HepG2 (cell line): Measurements from ENCODE around the gene WIZ. TPM values are rescaled to one million over a fixed set of nuclear protein-coding genes. Genes with fewer than 3 reads are reported as not detected.

Experiments
- ATF2 ChIP-seq: sonication (generic); formaldehyde crosslinking; IDR thresholded peaks from 2 replicates; pipeline ENCODE4 v1.4.0; 2020; ENCODE audit warnings: missing genetic modification reagents
- BRD4 ChIP-seq: sonication (generic); formaldehyde crosslinking; IDR thresholded peaks from 2 replicates; pipeline ENCODE4 v1.4.0; 2020; ENCODE audit warnings: missing genetic modification reagents
- CREB1 ChIP-seq, 2 experiments: fragments of 450-650 bp in 1 of 2; IDR thresholded peaks; 2 replicates each; pipeline ENCODE4 v1.6.1; 2016 to 2017; ENCODE audit warnings: control low read depth in 1 of 2, mild to moderate bottlenecking in 1 of 2, missing compliant biosample characterization in 1 of 2, missing genetic modification characterization in 1 of 2
- HDAC2 ChIP-seq: sonication (generic); formaldehyde crosslinking; IDR thresholded peaks from 2 replicates; pipeline ENCODE4 v1.4.0; 2020; ENCODE audit warnings: missing genetic modification reagents
- ISL2 ChIP-seq: sonication (generic); formaldehyde crosslinking; IDR thresholded peaks from 2 replicates; pipeline ENCODE4 v1.5.0; 2020; ENCODE audit warnings: missing genetic modification reagents
- KAT7 ChIP-seq: IDR thresholded peaks from 2 replicates; pipeline ENCODE4 v1.6.1; 2018; ENCODE audit warnings: borderline replicate concordance, missing compliant biosample characterization
- MAFG ChIP-seq: sonication (generic); formaldehyde crosslinking; IDR thresholded peaks from 2 replicates; pipeline ENCODE4 v1.5.1; 2020; ENCODE audit warnings: mild to moderate bottlenecking, missing genetic modification reagents
- MLLT10 ChIP-seq: sonication (generic); formaldehyde crosslinking; IDR thresholded peaks from 2 replicates; pipeline ENCODE4 v1.4.0; 2020; ENCODE audit warnings: missing genetic modification reagents
- NFE2L1 ChIP-seq: sonication (generic); formaldehyde crosslinking; IDR thresholded peaks from 2 replicates; pipeline ENCODE4 v1.4.0; 2020; ENCODE audit warnings: missing genetic modification reagents, mild to moderate bottlenecking, borderline replicate concordance
- PAWR ChIP-seq: sonication (generic); formaldehyde crosslinking; IDR thresholded peaks from 2 replicates; pipeline ENCODE4 v1.4.0; 2020; ENCODE audit warnings: missing genetic modification reagents, mild to moderate bottlenecking, borderline replicate concordance
- POLR2AphosphoS2 ChIP-seq: IDR thresholded peaks from 2 replicates; pipeline ENCODE4 v1.6.1; 2011; ENCODE audit warnings: low read depth, low read length, improper control_type of control experiment
- PRDM4 ChIP-seq: sonication (generic); formaldehyde crosslinking; IDR thresholded peaks from 2 replicates; pipeline ENCODE4 v1.9.0; 2021; ENCODE audit warnings: missing genetic modification reagents, borderline replicate concordance
- SAFB2 ChIP-seq: sonication (generic); formaldehyde crosslinking; IDR thresholded peaks from 2 replicates; pipeline ENCODE4 v1.5.1; 2020; ENCODE audit warnings: missing genetic modification reagents, low read depth, mild to moderate bottlenecking, borderline replicate concordance
- SNAI1 ChIP-seq: sonication (generic); formaldehyde crosslinking; IDR thresholded peaks from 2 replicates; pipeline ENCODE4 v1.5.0; 2020; ENCODE audit warnings: mild to moderate bottlenecking, missing genetic modification reagents, borderline replicate concordance
- ZBTB42 ChIP-seq: sonication (generic); formaldehyde crosslinking; IDR thresholded peaks from 2 replicates; pipeline ENCODE4 v1.5.0; 2020; ENCODE audit warnings: mild to moderate bottlenecking, missing genetic modification reagents
- ZC3H4 ChIP-seq: sonication (generic); formaldehyde crosslinking; IDR thresholded peaks from 2 replicates; pipeline ENCODE4 v1.4.0; 2020; ENCODE audit warnings: missing genetic modification reagents, borderline replicate concordance
- ZFP90 ChIP-seq: sonication (generic); formaldehyde crosslinking; IDR thresholded peaks from 2 replicates; pipeline ENCODE4 v1.8.0; 2022; ENCODE audit warnings: missing genetic modification reagents, mild to moderate bottlenecking, inconsistent platforms, borderline replicate concordance
- ZMAT5 ChIP-seq: sonication (generic); formaldehyde crosslinking; IDR thresholded peaks from 2 replicates; pipeline ENCODE4 v1.5.0; 2020; ENCODE audit warnings: mild to moderate bottlenecking, low read depth, missing genetic modification reagents, borderline replicate concordance
- ZNF253 ChIP-seq: sonication (generic); formaldehyde crosslinking; IDR thresholded peaks from 2 replicates; pipeline ENCODE4 v1.8.0; 2022; ENCODE audit warnings: mild to moderate bottlenecking, missing genetic modification reagents, borderline replicate concordance
- ZNF34 ChIP-seq: sonication (generic); formaldehyde crosslinking; IDR thresholded peaks from 2 replicates; pipeline ENCODE4 v1.4.0; 2020; ENCODE audit warnings: mild to moderate bottlenecking, missing genetic modification reagents, borderline replicate concordance
- ZNF343 ChIP-seq: sonication (generic); formaldehyde crosslinking; IDR thresholded peaks from 2 replicates; pipeline ENCODE4 v1.4.0; 2020; ENCODE audit warnings: mild to moderate bottlenecking, missing genetic modification reagents
- ZNF570 ChIP-seq: sonication (generic); formaldehyde crosslinking; IDR thresholded peaks from 2 replicates; pipeline ENCODE4 v1.4.0; 2020; ENCODE audit warnings: mild to moderate bottlenecking, missing genetic modification reagents, borderline replicate concordance
- ZNF710 ChIP-seq: sonication (generic); formaldehyde crosslinking; IDR thresholded peaks from 2 replicates; pipeline ENCODE4 v1.5.0; 2020; ENCODE audit warnings: mild to moderate bottlenecking, missing genetic modification reagents, borderline replicate concordance
- polyA plus RNA-seq, 8 experiments: library from polyadenylated mRNA; depleted of rRNA in 3 of 8; stranded (reverse) in 7 of 8; unstranded in 1 of 8; fragments of >200 nt; fragmentation: Illumina TruSeq in 4 of 8; extraction: Trizol in 4 of 8; gene quantifications; 2 replicates each; pipeline versions ENCODE4 v1.2.1 to v1.2.3, GENCODE V29; 2011 to 2016; ENCODE audit warnings: low read depth in 4 of 8, missing spikeins in 1 of 8, mixed read lengths in 1 of 8; ENCODE audit not compliant: insufficient read depth in 1 of 8
- total RNA-seq, 5 experiments: library from RNA; depleted of rRNA; stranded (reverse); fragments of >200 nt; fragmentation: Illumina TruSeq; extraction: Trizol; gene quantifications; 2 replicates each; pipeline ENCODE4 v1.2.3, GENCODE V29; 2016; ENCODE audit warnings: low read depth in 1 of 5

The WIZ gene
- total and polyA plus RNA-seq, 2 of the 13 experiments (the other 11 are each of a cell fraction or from before 2014, with no cell fraction given), result 4.7 to 4.8 TPM

GRCh38 chr19:15449620-15450527 lies at the start of gene WIZ (continued):
- TF ChIP-seq ZMAT5 (no peak), ISL2 (CRISPR knock-in tag) (no peak), POLR2AphosphoS2 (no peak), ZNF253 (CRISPR knock-in tag) (no peak), SNAI1 (CRISPR knock-in tag) (no peak), ZNF570 (CRISPR knock-in tag) (no peak), ATF2 (CRISPR knock-in tag) (no peak), ZNF710 (no peak), MLLT10 (CRISPR knock-in tag) (no peak), ZNF34 (CRISPR knock-in tag) (no peak), PAWR (CRISPR knock-in tag) (no peak), BRD4 (CRISPR knock-in tag) (no peak), ZBTB42 (no peak), NFE2L1 (CRISPR knock-in tag) (no peak), CREB1 (IDR thresholded peaks at IDR 0.05) (peak; percentile 36; the same call in 1 of the 2 replicates), CREB1 (CRISPR knock-in tag; IDR thresholded peaks at IDR 0.05) (peak; percentile 69; the same call in 1 of the 2 replicates), SAFB2 (no peak), ZNF343 (CRISPR knock-in tag) (no peak), ZFP90 (no peak), KAT7 (CRISPR knock-in tag) (no peak), HDAC2 (CRISPR knock-in tag) (no peak), PRDM4 (no peak), MAFG (CRISPR knock-in tag) (no peak), ZC3H4 (CRISPR knock-in tag) (no peak)
